ENCODE results near the gene RFTN1.

The RFTN1 gene

DNA sequence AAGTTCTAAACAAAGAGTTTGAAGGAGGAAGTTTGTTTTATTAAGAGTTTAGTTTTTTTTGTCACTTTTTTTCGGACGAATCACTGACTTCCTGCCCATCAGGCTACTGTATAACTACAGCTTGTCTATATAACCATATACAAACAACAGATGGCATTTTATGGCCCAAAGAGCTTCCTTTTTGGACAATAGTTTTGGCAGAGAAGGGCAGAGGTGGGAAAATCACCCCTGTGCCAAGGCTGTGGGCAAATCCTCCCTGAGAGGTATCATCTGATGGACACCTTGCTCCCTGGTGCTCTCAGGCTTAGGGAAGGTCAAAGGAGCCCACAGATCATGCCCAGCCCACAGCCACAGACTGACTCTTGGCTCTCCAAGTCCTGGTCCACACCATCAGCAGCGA is 135.1 kb downstream of the RFTN1 start:
- no peak overlapping the region for H2AFZ ChIP-seq (ENCODE audit: low read length)
- no peaks in the 10 kb centered on the region for H3K79me1 ChIP-seq (ENCODE audit: low read depth, low read length)
- H4K91ac ChIP-seq (ENCODE audit: low read depth, low read length, poor library complexity), result no peak overlapping the region
- no peak overlapping the region for H3K9ac ChIP-seq (ENCODE audit: low read depth, low read length, poor library complexity)
- peaks cover 2 to 7% of the 10 kb centered on the region in 2 donors for H3K9me3 ChIP-seq (replicated peaks in 1 of 2; ENCODE audit: control insufficient read depth in 2 of 2, insufficient read depth in 1 of 2, low read depth in 1 of 2, low read length in 2 of 2)
- H3K4me1 ChIP-seq (ENCODE audit: control insufficient read depth in 2 of 2, insufficient read depth in 1 of 2, low read depth in 1 of 2, low read length in 2 of 2), result peaks cover 0 to 7% of the 10 kb centered on the region in 2 donors
- H3K14ac ChIP-seq (ENCODE audit: low read length), result no peak overlapping the region
- no peak overlapping the region for H4K8ac ChIP-seq (ENCODE audit: low read depth, low read length)
- H3K4me3 ChIP-seq (ENCODE audit: low read length in 2 of 2), result no peak overlapping the region
- no peak overlapping the region for H3K4ac ChIP-seq (ENCODE audit: low read length)
- H3K36me3 ChIP-seq (replicated peaks in 1 of 2; ENCODE audit: control insufficient read depth in 2 of 2, insufficient read depth in 2 of 2, low read length in 2 of 2), result no peaks in the 10 kb centered on the region
- H2AK5ac ChIP-seq (ENCODE audit: low read depth, low read length), result no peak overlapping the region
- H3K4me2 ChIP-seq (ENCODE audit: insufficient read depth, low read length, poor library complexity, severe bottlenecking), result no peak overlapping the region
- no peak overlapping the region for H3K18ac ChIP-seq (ENCODE audit: low read length)
- no peak overlapping the region for H3K27ac ChIP-seq (replicated peaks; ENCODE audit: low read length)
- no peak overlapping the region for H3K23ac ChIP-seq (ENCODE audit: low read depth, low read length, poor library complexity)
- H3K27me3 ChIP-seq (ENCODE audit: control insufficient read depth in 3 of 3, insufficient read depth in 3 of 3, low read depth in 1 of 3, low read length in 3 of 3), result no peaks in the 10 kb centered on the region
- no peak overlapping the region for H2BK12ac ChIP-seq (ENCODE audit: low read length)
- no peak overlapping the region for H2BK15ac ChIP-seq (ENCODE audit: low read length)
- H2BK120ac ChIP-seq (ENCODE audit: low read depth, low read length), result no peak overlapping the region
- no peak overlapping the region for H2BK5ac ChIP-seq (ENCODE audit: low read length)
- no peak for DNase-seq (ENCODE audit: low spot score)
- WGBS, 2 donors (ENCODE audit: extremely low coverage in 2 of 2, insufficient read length in 2 of 2, insufficient replicate concordance in 1 of 2), result no CpG with 5 or more reads among the region's 3 CpGs

DNA sequence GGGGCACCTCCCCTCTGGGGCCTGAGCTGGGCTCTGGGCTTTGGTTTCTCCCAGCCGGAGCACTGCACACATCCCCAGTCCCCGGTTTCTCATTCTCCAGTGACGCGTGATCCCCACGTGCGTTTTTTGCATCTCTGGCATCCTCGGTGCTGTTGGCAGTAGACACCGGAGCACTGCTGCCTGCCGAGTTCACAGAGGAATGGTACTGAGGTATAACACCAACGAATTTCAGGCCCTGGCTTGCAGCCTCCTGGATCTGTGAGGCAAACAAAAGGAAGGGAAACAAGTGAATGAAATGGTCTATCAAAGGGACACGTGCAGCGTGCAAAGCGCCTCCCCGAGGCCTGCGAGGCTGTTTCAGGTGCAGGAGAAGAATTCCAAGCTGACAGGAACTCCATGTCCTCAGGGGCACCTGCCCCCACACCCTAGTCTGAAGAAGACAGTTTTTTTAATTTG is 135.6 kb downstream of the RFTN1 start:
- peaks cover 2 to 7% of the 10 kb centered on the region in 2 donors for H3K9me3 ChIP-seq (replicated peaks in 1 of 2; ENCODE audit: control insufficient read depth in 2 of 2, insufficient read depth in 1 of 2, low read depth in 1 of 2, low read length in 2 of 2)
- no peak overlapping the region for H3K4me2 ChIP-seq (ENCODE audit: insufficient read depth, low read length, poor library complexity, severe bottlenecking)
- no peak overlapping the region for H2BK15ac ChIP-seq (ENCODE audit: low read length)
- DNase-seq (ENCODE audit: low spot score), result no peak
- H3K23ac ChIP-seq (ENCODE audit: low read depth, low read length, poor library complexity), result no peak overlapping the region
- H2BK120ac ChIP-seq (ENCODE audit: low read depth, low read length), result no peak overlapping the region
- H3K36me3 ChIP-seq (replicated peaks in 1 of 2; ENCODE audit: control insufficient read depth in 2 of 2, insufficient read depth in 2 of 2, low read length in 2 of 2), result no peaks in the 10 kb centered on the region
- H3K18ac ChIP-seq (ENCODE audit: low read length), result peak overlapping the region; percentile 51
- H4K91ac ChIP-seq (ENCODE audit: low read depth, low read length, poor library complexity), result no peak overlapping the region
- no peak overlapping the region for H2BK12ac ChIP-seq (ENCODE audit: low read length)
- H2AFZ ChIP-seq (ENCODE audit: low read length), result peak overlapping the region; percentile 43
- no peak overlapping the region for H4K8ac ChIP-seq (ENCODE audit: low read depth, low read length)
- H3K4me3 ChIP-seq (ENCODE audit: low read length in 2 of 2), result no peak overlapping the region
- H3K9ac ChIP-seq (ENCODE audit: low read depth, low read length, poor library complexity), result no peak overlapping the region
- peaks cover 0 to 7% of the 10 kb centered on the region in 2 donors for H3K4me1 ChIP-seq (ENCODE audit: control insufficient read depth in 2 of 2, insufficient read depth in 1 of 2, low read depth in 1 of 2, low read length in 2 of 2)
- H3K79me1 ChIP-seq (ENCODE audit: low read depth, low read length), result no peaks in the 10 kb centered on the region
- no peaks in the 10 kb centered on the region for H3K27me3 ChIP-seq (ENCODE audit: control insufficient read depth in 3 of 3, insufficient read depth in 3 of 3, low read depth in 1 of 3, low read length in 3 of 3)
- no peak overlapping the region for H3K27ac ChIP-seq (replicated peaks; ENCODE audit: low read length)
- no peak overlapping the region for H3K14ac ChIP-seq (ENCODE audit: low read length)
- H3K4ac ChIP-seq (ENCODE audit: low read length), result no peak overlapping the region
- no peak overlapping the region for H2AK5ac ChIP-seq (ENCODE audit: low read depth, low read length)
- no CpG with 5 or more reads among the region's 15 CpGs for WGBS, 2 donors (ENCODE audit: extremely low coverage in 2 of 2, insufficient read length in 2 of 2, insufficient replicate concordance in 1 of 2)
- H2BK5ac ChIP-seq (ENCODE audit: low read length), result no peak overlapping the region

DNA sequence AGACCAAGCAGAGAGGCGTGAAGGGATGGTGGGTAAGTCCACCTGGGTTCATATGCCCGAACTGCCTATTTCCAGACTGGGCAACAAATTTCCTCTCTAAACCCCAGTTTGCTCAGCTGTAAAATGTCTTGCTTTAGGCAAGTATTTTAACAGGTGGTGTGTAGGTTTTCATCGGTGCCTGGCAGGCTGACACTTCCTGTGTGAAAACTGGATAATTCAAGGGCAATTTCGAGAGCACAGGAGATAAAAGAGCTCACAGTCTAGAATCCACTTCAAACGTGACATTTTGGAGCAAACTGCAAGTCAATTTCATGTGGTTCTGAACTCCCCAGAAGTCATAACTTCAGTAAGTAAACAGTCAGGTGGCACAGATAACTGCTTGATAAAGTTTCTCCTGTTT is 136.3 kb downstream of the RFTN1 start:
- peaks cover 0 to 7% of the 10 kb centered on the region in 2 donors for H3K4me1 ChIP-seq (ENCODE audit: control insufficient read depth in 2 of 2, insufficient read depth in 1 of 2, low read depth in 1 of 2, low read length in 2 of 2)
- peaks cover 2 to 7% of the 10 kb centered on the region in 2 donors for H3K9me3 ChIP-seq (replicated peaks in 1 of 2; ENCODE audit: control insufficient read depth in 2 of 2, insufficient read depth in 1 of 2, low read depth in 1 of 2, low read length in 2 of 2)
- H3K27ac ChIP-seq (replicated peaks; ENCODE audit: low read length), result no peak overlapping the region
- no peak overlapping the region for H3K14ac ChIP-seq (ENCODE audit: low read length)
- DNase-seq (ENCODE audit: low spot score), result no peak
- no peak overlapping the region for H2BK15ac ChIP-seq (ENCODE audit: low read length)
- no peak overlapping the region for H3K18ac ChIP-seq (ENCODE audit: low read length)
- no peak overlapping the region for H2BK120ac ChIP-seq (ENCODE audit: low read depth, low read length)
- no peak overlapping the region for H3K4me2 ChIP-seq (ENCODE audit: insufficient read depth, low read length, poor library complexity, severe bottlenecking)
- H3K4ac ChIP-seq (ENCODE audit: low read length), result no peak overlapping the region
- H3K9ac ChIP-seq (ENCODE audit: low read depth, low read length, poor library complexity), result no peak overlapping the region
- WGBS, 2 donors (ENCODE audit: extremely low coverage in 2 of 2, insufficient read length in 2 of 2, insufficient replicate concordance in 1 of 2), result no CpG with 5 or more reads among the region's 5 CpGs
- no peaks in the 10 kb centered on the region for H3K79me1 ChIP-seq (ENCODE audit: low read depth, low read length)
- H2AFZ ChIP-seq (ENCODE audit: low read length), result no peak overlapping the region
- H3K27me3 ChIP-seq (ENCODE audit: control insufficient read depth in 3 of 3, insufficient read depth in 3 of 3, low read depth in 1 of 3, low read length in 3 of 3), result no peaks in the 10 kb centered on the region
- no peaks in the 10 kb centered on the region for H3K36me3 ChIP-seq (replicated peaks in 1 of 2; ENCODE audit: control insufficient read depth in 2 of 2, insufficient read depth in 2 of 2, low read length in 2 of 2)
- H3K23ac ChIP-seq (ENCODE audit: low read depth, low read length, poor library complexity), result no peak overlapping the region
- no peak overlapping the region for H4K91ac ChIP-seq (ENCODE audit: low read depth, low read length, poor library complexity)
- H3K4me3 ChIP-seq (ENCODE audit: low read length in 2 of 2), result no peak overlapping the region
- H4K8ac ChIP-seq (ENCODE audit: low read depth, low read length), result no peak overlapping the region
- H2BK12ac ChIP-seq (ENCODE audit: low read length), result no peak overlapping the region
- H2BK5ac ChIP-seq (ENCODE audit: low read length), result no peak overlapping the region
- no peak overlapping the region for H2AK5ac ChIP-seq (ENCODE audit: low read depth, low read length)

DNA sequence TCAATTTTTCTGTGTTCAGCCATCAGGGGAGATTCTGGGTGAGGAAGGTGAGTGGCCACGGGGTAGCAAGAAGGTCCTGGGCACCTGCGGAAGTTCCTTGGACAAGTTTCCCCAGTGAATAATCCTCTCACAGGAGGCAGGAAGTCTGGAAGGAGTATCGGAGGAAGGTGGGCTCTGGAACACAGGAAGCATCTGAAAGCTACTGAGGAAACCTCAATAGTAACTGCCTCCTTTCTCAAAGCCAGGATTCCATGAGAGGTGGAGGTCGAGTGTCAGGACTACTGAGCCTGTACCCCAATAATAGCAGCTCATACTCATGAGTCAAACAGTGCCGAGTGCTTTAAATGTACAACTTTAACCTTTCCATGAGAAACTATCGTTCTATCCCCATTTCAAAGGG is 137.6 kb downstream of the RFTN1 start:
- H2BK120ac ChIP-seq (ENCODE audit: low read depth, low read length), result no peak overlapping the region
- H3K9ac ChIP-seq (ENCODE audit: low read depth, low read length, poor library complexity), result no peak overlapping the region
- H3K27me3 ChIP-seq (ENCODE audit: control insufficient read depth in 3 of 3, insufficient read depth in 3 of 3, low read depth in 1 of 3, low read length in 3 of 3), result no peaks in the 10 kb centered on the region
- H3K36me3 ChIP-seq (replicated peaks in 1 of 2; ENCODE audit: control insufficient read depth in 2 of 2, insufficient read depth in 2 of 2, low read length in 2 of 2), result no peaks in the 10 kb centered on the region
- peaks cover 0 to 12% of the 10 kb centered on the region in 2 donors for H3K4me1 ChIP-seq (ENCODE audit: control insufficient read depth in 2 of 2, insufficient read depth in 1 of 2, low read depth in 1 of 2, low read length in 2 of 2)
- H3K27ac ChIP-seq (replicated peaks; ENCODE audit: low read length), result no peak overlapping the region
- no peak overlapping the region for H2AFZ ChIP-seq (ENCODE audit: low read length)
- H4K91ac ChIP-seq (ENCODE audit: low read depth, low read length, poor library complexity), result no peak overlapping the region
- H3K4ac ChIP-seq (ENCODE audit: low read length), result no peak overlapping the region
- H3K4me2 ChIP-seq (ENCODE audit: insufficient read depth, low read length, poor library complexity, severe bottlenecking), result no peak overlapping the region
- H3K79me1 ChIP-seq (ENCODE audit: low read depth, low read length), result no peaks in the 10 kb centered on the region
- WGBS, 2 donors (ENCODE audit: extremely low coverage in 2 of 2, insufficient read length in 2 of 2, insufficient replicate concordance in 1 of 2), result no CpG with 5 or more reads among the region's 6 CpGs
- H2BK15ac ChIP-seq (ENCODE audit: low read length), result no peak overlapping the region
- no peak overlapping the region for H3K4me3 ChIP-seq (ENCODE audit: low read length in 2 of 2)
- H3K9me3 ChIP-seq (replicated peaks in 1 of 2; ENCODE audit: control insufficient read depth in 2 of 2, insufficient read depth in 1 of 2, low read depth in 1 of 2, low read length in 2 of 2), result peaks cover 2 to 7% of the 10 kb centered on the region in 2 donors
- no peak overlapping the region for H2AK5ac ChIP-seq (ENCODE audit: low read depth, low read length)
- no peak overlapping the region for H2BK12ac ChIP-seq (ENCODE audit: low read length)
- no peak for DNase-seq (ENCODE audit: low spot score)
- no peak overlapping the region for H3K18ac ChIP-seq (ENCODE audit: low read length)
- no peak overlapping the region for H3K14ac ChIP-seq (ENCODE audit: low read length)
- no peak overlapping the region for H2BK5ac ChIP-seq (ENCODE audit: low read length)
- H4K8ac ChIP-seq (ENCODE audit: low read depth, low read length), result no peak overlapping the region
- H3K23ac ChIP-seq (ENCODE audit: low read depth, low read length, poor library complexity), result no peak overlapping the region

Measured in neuronal stem cell (in vitro differentiated cells).